Sigmoid colon (tissue), 7 donors: Measurements from ENCODE around the gene PRG2. TPM values are rescaled to one million over a fixed set of nuclear protein-coding genes. Genes with fewer than 3 reads are reported as not detected.

ENCODE experiments used
- DNase-seq: peaks from one replicate; pipeline ENCODE4 v3.0.0-alpha.2; 2019
- H3K27ac ChIP-seq, 4 donors: fragments of 200-600 bp; sonication (generic); one replicate each; pipeline ENCODE4 v1.5.1; 2016 to 2019; ENCODE audit warnings: mild to moderate bottlenecking in 1 of 4
- H3K27me3 ChIP-seq, 3 donors: fragments of 200-600 bp; sonication (generic); one replicate each; pipeline ENCODE4 v1.5.1; 2019; ENCODE audit warnings: mild to moderate bottlenecking in 1 of 3
- H3K36me3 ChIP-seq, 4 donors: fragments of 200-600 bp; sonication (generic); one replicate each; pipeline ENCODE4 v1.5.1; 2016 to 2019
- H3K4me1 ChIP-seq, 4 donors: fragments of 200-600 bp; sonication (generic); one replicate each; pipeline ENCODE4 v1.5.1; 2017 to 2019
- H3K4me3 ChIP-seq, 4 donors: fragments of 200-600 bp; sonication (generic); one replicate each; pipeline ENCODE4 v1.5.1; 2017 to 2019; ENCODE audit warnings: mild to moderate bottlenecking in 2 of 4, moderate library complexity in 1 of 4
- H3K9me3 ChIP-seq, 4 donors: fragments of 200-600 bp in 3 of 4; sonication (generic) in 3 of 4; one replicate each; pipeline versions ENCODE4 v1.5.1 to v1.6.1; 2013 to 2019
- EP300 ChIP-seq, 4 donors: sonication (generic); formaldehyde crosslinking; IDR thresholded peaks; one replicate each; pipeline ENCODE4 v1.6.1; 2017; ENCODE audit warnings: antibody characterized with exemption in 4 of 4
- POLR2A ChIP-seq, 2 donors: fragments of 450-650 bp; IDR thresholded peaks; one replicate each; pipeline ENCODE4 v1.6.1; 2016; ENCODE audit warnings: antibody characterized with exemption in 2 of 2, mild to moderate bottlenecking in 2 of 2, moderate library complexity in 2 of 2
- POLR2AphosphoS5 ChIP-seq, 4 donors: sonication (generic); formaldehyde crosslinking; IDR thresholded peaks; one replicate each; pipeline ENCODE4 v1.6.1; 2017; ENCODE audit warnings: antibody characterized with exemption in 4 of 4
- WGBS, 2 donors: extraction: QIAGEN DNeasy Blood & Tissue Kit; methylation state at CpG; one replicate each; pipeline ENCODE4 v1.1.7; 2013; 5-methylcytosine and 5-hydroxymethylcytosine counted together
- intact Hi-C: fragments of 100-400 bp; cut with DNase I; formaldehyde crosslinking; loops from one replicate; pipeline ENCODE4 v1.15.1; 2023
- polyA plus RNA-seq, 3 donors: library from polyadenylated mRNA; stranded (reverse); fragments of 200-250 nt; gene quantifications; one replicate each; pipeline ENCODE4 v1.2.3, GENCODE V29; 2013
- total RNA-seq, 4 donors: library from RNA; depleted of rRNA; stranded (reverse); fragments of >200 nt; gene quantifications; one replicate each; pipeline ENCODE4 v1.1.0, GENCODE V29; 2016
- TF ChIP-seq, protein P1 (sequence below), 4 experiments: fragments of 450-650 bp in 3 of 4; fragments of 200-600 bp in 1 of 4; IDR thresholded peaks; one replicate each; pipeline ENCODE4 v1.5.1; 2016 to 2019; ENCODE audit warnings: antibody characterized with exemption in 4 of 4, mild to moderate bottlenecking in 3 of 4, moderate library complexity in 2 of 4
- donor health status: healthy with polysubstance abuse.
- donor health status: Bipolar disorder and iron deficiency.
- donor health status: healthy.

Gene PRG2
- total and polyA plus RNA-seq, 7 donors: not detected

DNA sequence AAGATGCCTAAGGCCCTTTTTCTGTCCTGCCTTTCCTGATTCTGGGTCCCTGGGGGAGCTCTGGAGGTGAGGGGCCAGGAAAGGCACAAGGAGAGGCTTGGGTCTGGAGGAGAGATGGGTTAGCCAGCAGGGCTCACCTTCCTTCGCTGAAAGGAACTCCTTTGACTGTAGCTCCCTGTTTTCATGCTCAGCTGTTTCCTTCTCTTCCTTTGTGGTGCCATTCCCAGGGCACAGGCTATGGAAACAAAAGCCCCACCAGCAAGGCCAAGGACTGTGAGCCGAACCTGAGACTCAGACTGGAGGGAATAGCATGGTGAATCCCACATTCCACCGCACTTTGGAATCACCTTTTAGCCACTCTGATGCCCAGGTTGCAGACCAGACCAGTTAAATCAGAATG is 26.0 kb upstream of the PRG2 start:
- Histone ChIP-seq H3K36me3 (peaks cover 11 to 89% (median 20%) of the 10 kb centered on the region in 4 donors), H3K4me3 (no peak overlapping the region), H3K27ac (no peak overlapping the region), H3K27me3 (no peaks in the 10 kb centered on the region), H3K4me1 (peaks cover 0 to 10% (median 3%) of the 10 kb centered on the region in 4 donors), H3K9me3 (no peaks in the 10 kb centered on the region)
- intact Hi-C loops: no loop called here
- DNase-seq: no peak
- WGBS, 2 donors: 90 to 95% methylated on average over 3 of the region's 3 CpGs
- TF ChIP-seq EP300 (IDR thresholded peaks at IDR 0.05) (no peak), POLR2AphosphoS5 (IDR thresholded peaks at IDR 0.05) (no peak), POLR2A (IDR thresholded peaks at IDR 0.05) (no peak)
- TF ChIP-seq, protein P1, sequence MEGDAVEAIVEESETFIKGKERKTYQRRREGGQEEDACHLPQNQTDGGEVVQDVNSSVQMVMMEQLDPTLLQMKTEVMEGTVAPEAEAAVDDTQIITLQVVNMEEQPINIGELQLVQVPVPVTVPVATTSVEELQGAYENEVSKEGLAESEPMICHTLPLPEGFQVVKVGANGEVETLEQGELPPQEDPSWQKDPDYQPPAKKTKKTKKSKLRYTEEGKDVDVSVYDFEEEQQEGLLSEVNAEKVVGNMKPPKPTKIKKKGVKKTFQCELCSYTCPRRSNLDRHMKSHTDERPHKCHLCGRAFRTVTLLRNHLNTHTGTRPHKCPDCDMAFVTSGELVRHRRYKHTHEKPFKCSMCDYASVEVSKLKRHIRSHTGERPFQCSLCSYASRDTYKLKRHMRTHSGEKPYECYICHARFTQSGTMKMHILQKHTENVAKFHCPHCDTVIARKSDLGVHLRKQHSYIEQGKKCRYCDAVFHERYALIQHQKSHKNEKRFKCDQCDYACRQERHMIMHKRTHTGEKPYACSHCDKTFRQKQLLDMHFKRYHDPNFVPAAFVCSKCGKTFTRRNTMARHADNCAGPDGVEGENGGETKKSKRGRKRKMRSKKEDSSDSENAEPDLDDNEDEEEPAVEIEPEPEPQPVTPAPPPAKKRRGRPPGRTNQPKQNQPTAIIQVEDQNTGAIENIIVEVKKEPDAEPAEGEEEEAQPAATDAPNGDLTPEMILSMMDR (IDR thresholded peaks at IDR 0.05): no peak

DNA sequence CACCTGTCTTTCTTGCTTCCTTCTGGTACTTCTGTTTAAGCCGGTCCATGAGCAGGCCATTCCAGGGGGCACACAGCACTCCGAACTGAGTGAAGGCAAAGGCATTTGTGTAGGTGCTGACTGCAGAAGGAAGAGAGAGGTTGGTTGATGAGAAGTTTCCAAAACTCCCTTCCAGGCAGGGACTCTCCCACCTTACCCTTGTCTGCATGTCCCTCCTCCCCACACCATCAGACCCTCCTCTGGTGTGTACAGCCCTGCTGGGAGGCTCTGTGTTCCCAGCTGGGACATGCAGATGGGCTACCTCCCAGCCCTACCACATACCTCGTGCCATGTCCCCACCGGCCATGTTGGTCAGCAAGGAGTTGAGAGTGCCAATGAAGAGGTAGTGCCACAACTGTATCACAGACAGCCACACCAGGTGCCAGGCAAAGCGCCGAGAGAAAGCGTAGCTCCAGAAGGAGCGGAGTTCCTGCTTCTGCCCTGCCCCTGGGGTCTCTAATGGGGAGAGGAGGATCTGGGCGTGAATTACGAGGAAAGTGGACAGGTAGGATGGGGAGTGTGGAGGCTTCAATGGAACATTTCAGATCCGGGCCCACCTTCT is 24.3 kb upstream of the PRG2 start:
- H3K4me1 ChIP-seq: peaks cover 0 to 10% (median 3%) of the 10 kb centered on the region in 4 donors
- no peak overlapping the region for H3K4me3 ChIP-seq
- 95 to 97% methylated on average over 11 of the region's 11 CpGs for WGBS, 2 donors
- H3K27me3 ChIP-seq: no peaks in the 10 kb centered on the region
- H3K9me3 ChIP-seq: no peaks in the 10 kb centered on the region
- peaks cover 11 to 91% (median 22%) of the 10 kb centered on the region in 4 donors for H3K36me3 ChIP-seq
- intact Hi-C loops: no loop called here
- DNase-seq: no peak
- TF ChIP-seq POLR2AphosphoS5 (IDR thresholded peaks at IDR 0.05) (no peak), EP300 (IDR thresholded peaks at IDR 0.05) (no peak), POLR2A (IDR thresholded peaks at IDR 0.05) (no peak)
- TF ChIP-seq, protein P1 (IDR thresholded peaks at IDR 0.05): no peak
- H3K27ac ChIP-seq: no peak overlapping the region

DNA sequence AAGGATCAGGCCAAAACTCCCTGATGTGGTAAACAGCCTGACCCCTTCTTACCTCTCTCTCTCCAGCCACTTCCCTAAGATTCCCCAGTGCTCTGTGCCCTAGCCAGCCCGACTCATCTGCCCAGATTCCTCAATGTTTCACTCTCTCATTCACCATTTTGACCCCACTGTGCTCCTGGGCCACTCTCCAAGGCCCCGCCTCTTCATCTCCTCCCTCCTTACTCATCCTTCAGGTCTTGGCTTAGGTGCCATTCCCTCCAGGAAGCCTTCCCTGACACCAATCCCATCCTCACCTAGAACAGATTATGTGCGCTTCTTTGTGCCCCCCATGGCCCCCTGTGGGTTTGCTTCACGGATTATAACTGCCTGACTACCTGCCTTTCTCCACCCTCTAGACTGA is 23.2 kb upstream of the PRG2 start:
- Histone ChIP-seq H3K27me3 (no peaks in the 10 kb centered on the region), H3K27ac (no peak overlapping the region), H3K4me3 (no peak overlapping the region), H3K9me3 (no peaks in the 10 kb centered on the region), H3K4me1 (peaks cover 0 to 10% (median 3%) of the 10 kb centered on the region in 4 donors), H3K36me3 (peaks cover 16 to 96% (median 27%) of the 10 kb centered on the region in 4 donors)
- intact Hi-C loops: no loop called here
- 91 to 95% methylated on average over 4 of the region's 4 CpGs for WGBS, 2 donors
- TF ChIP-seq POLR2AphosphoS5 (IDR thresholded peaks at IDR 0.05) (no peak), EP300 (IDR thresholded peaks at IDR 0.05) (no peak), POLR2A (IDR thresholded peaks at IDR 0.05) (no peak)
- TF ChIP-seq, protein P1 (IDR thresholded peaks at IDR 0.05): no peak
- DNase-seq: no peak

DNA sequence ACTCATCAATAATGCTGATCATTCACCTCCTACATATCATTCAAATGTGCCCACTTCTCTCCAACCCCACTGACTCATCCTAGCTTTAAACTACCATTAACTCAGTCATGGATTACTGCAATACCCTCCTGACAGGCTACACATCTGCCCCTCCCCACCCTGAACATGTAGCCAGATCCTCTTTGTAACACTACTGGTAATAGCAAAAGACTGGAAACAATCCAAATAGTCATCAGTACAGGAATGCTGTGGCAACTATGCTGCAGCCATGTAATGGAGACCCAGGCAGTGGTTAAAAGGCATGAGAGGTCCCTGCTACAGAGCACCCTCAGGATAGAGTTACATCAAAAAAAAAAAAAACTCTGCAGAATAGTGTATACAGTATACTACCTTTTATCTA is 19.8 kb upstream of the PRG2 start:
- intact Hi-C loops: no loop called here
- DNase-seq: no peak
- Histone ChIP-seq H3K4me1 (no peaks in the 10 kb centered on the region), H3K9me3 (no peaks in the 10 kb centered on the region), H3K27me3 (no peaks in the 10 kb centered on the region), H3K36me3 (peaks cover 9 to 86% (median 33%) of the 10 kb centered on the region in 4 donors), H3K27ac (no peak overlapping the region), H3K4me3 (no peak overlapping the region)
- TF ChIP-seq, protein P1 (IDR thresholded peaks at IDR 0.05): no peak
- TF ChIP-seq EP300 (IDR thresholded peaks at IDR 0.05) (no peak), POLR2AphosphoS5 (IDR thresholded peaks at IDR 0.05) (no peak), POLR2A (IDR thresholded peaks at IDR 0.05) (no peak)
